Suprapubic skin (tissue), 4 donors: ENCODE measurements around the gene NCKAP5L. TPM values are rescaled to one million over a fixed set of nuclear protein-coding genes. Genes with fewer than 3 reads are reported as not detected.

Source experiments
- DNase-seq, 2 donors: peaks; one replicate each; pipeline ENCODE4 v3.0.0-alpha.2; 2019; ENCODE audit warnings: low spot score in 2 of 2
- H3K27ac ChIP-seq: fragments of 200-600 bp; sonication (generic); one replicate; pipeline ENCODE4 v1.5.1; 2019
- H3K27me3 ChIP-seq: fragments of 200-600 bp; sonication (generic); one replicate; pipeline ENCODE4 v1.5.1; 2019
- H3K36me3 ChIP-seq: fragments of 200-600 bp; sonication (generic); one replicate; pipeline ENCODE4 v1.5.1; 2019
- H3K4me1 ChIP-seq: fragments of 200-600 bp; sonication (generic); one replicate; pipeline ENCODE4 v1.5.1; 2019
- H3K4me3 ChIP-seq: fragments of 200-600 bp; sonication (generic); one replicate; pipeline ENCODE4 v1.5.1; 2019; ENCODE audit warnings: mild to moderate bottlenecking
- H3K9me3 ChIP-seq: fragments of 200-600 bp; sonication (generic); one replicate; pipeline ENCODE4 v1.5.1; 2019
- CTCF ChIP-seq, 2 donors: fragments of 200-600 bp in 1 of 2; fragments of 450-650 bp in 1 of 2; sonication (generic) in 1 of 2; IDR thresholded peaks; one replicate each; pipeline ENCODE4 v1.5.1; 2016 to 2019; ENCODE audit warnings: antibody characterized with exemption in 2 of 2, mild to moderate bottlenecking in 1 of 2, moderate library complexity in 1 of 2
- POLR2AphosphoS5 ChIP-seq, 3 donors: sonication (generic); formaldehyde crosslinking; IDR thresholded peaks; one replicate each; pipeline ENCODE4 v1.6.1; 2017; ENCODE audit warnings: antibody characterized with exemption in 3 of 3
- WGBS: methylation state at CpG from one replicate; pipeline ENCODE4 v1.1.5; 2018; 5-methylcytosine and 5-hydroxymethylcytosine counted together
- total RNA-seq, 4 donors: library from RNA; depleted of rRNA; stranded (reverse); fragments of >200 nt; gene quantifications; one replicate each; pipeline ENCODE4 v1.1.0, GENCODE V29; 2016

Gene NCKAP5L
- total RNA-seq, 4 donors from 2014 or later, result 8.2 to 12.2 (median 8.8) TPM

GRCh38 chr12:49741882-49742620 lies 86.2 kb downstream of the NCKAP5L start:
- Histone ChIP-seq H3K9me3 (no peaks in the 10 kb centered on the region), H3K4me3 (peak overlapping the region; percentile 76), H3K4me1 (peaks cover 49% of the 10 kb centered on the region), H3K27ac (peak overlapping the region; percentile 99), H3K36me3 (no peaks in the 10 kb centered on the region), H3K27me3 (no peaks in the 10 kb centered on the region)
- TF ChIP-seq POLR2AphosphoS5 (IDR thresholded peaks at IDR 0.05), result peak in 1 of 3 donors; percentile 56
- no peak for TF ChIP-seq CTCF (IDR thresholded peaks at IDR 0.05)
- peak; percentile 96 to 97 for DNase-seq
- 0% methylated on average over 25 of the region's 35 CpGs for WGBS

Other genes starting within 250 kb of the NCKAP5L start
- 1 to 10 TPM in 2 of 4 donors, under 1 TPM in 1, not detected in 1; 0.44 to 1.9 (median 1.1) TPM for gene FAM186B, start 222.8 kb downstream of the NCKAP5L start, total RNA-seq
- 10 to 100 TPM; 10.1 to 38.9 (median 15.4) TPM for gene PRPF40B, start 204.9 kb downstream of the NCKAP5L start, total RNA-seq
- gene FMNL3, start 121.0 kb downstream of the NCKAP5L start, total RNA-seq, result 1 to 10 TPM; 3.2 to 8.4 (median 6.7) TPM
- gene TMBIM6, start 86.9 kb downstream of the NCKAP5L start, total RNA-seq, result 100 to 1,000 TPM; 292 to 468 (median 377) TPM
- 1 to 10 TPM; 3.7 to 5.9 (median 4.5) TPM for gene BCDIN3D, start 14.7 kb upstream of the NCKAP5L start, total RNA-seq
- gene FAIM2, start 75.5 kb upstream of the NCKAP5L start, total RNA-seq, result under 1 TPM in 3 of 4 donors, not detected in 1; 0.38 to 0.65 (median 0.56) TPM
- under 1 TPM in 1 of 4 donors, not detected in 3; 0.15 TPM for gene AQP2, start 122.3 kb upstream of the NCKAP5L start, total RNA-seq
- gene AQP5, start 133.5 kb upstream of the NCKAP5L start, total RNA-seq, result 100 to 1,000 TPM; 128 to 258 (median 196) TPM
- gene AQP6, start 144.5 kb upstream of the NCKAP5L start, total RNA-seq, result not detected
- 10 to 100 TPM; 13.8 to 20.4 (median 16.2) TPM for gene RACGAP1, start 197.1 kb upstream of the NCKAP5L start, total RNA-seq
- gene ASIC1, start 229.2 kb upstream of the NCKAP5L start, total RNA-seq, result 1 to 10 TPM in 3 of 4 donors, under 1 TPM in 1; 0.59 to 2.2 (median 1.5) TPM